ENCODE measurements around the gene HOXA5. TPM values are rescaled to one million over a fixed set of nuclear protein-coding genes. Genes with fewer than 3 reads are reported as not detected.

The HOXA5 gene
- total and polyA plus RNA-seq, 10 of the 15 experiments (the other 5 are each of a cell fraction or from before 2014, with no cell fraction given): 0.05 to 0.13 TPM; not detected in 8

DNA sequence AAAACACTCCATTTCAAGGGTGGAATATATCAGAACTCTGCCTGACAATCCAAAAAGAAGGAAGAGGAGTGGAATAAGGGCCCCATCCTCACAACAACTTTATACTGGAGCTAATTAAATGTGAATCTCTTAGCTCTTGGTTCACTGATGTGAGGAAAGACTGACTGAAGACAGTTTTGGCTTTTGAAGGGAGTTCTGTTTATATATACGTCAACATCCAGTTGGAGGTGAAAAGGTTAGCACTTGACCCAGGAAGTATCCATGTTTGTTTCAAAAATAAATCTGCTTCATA is 50.7 kb downstream of the HOXA5 start:
- ChIA-PET POLR2A (interaction anchor here (0.6 to 1.6 kb wide), 4 partner anchors 9 to 1660 kb away, joined by 3 to 10 read pairs (median 4); no protein-coding TSS in a partner anchor), RAD21 (ENCODE audit: unreplicated experiment) (interaction anchor here (0.5 to 3.7 kb wide), 6 partner anchors 9 to 236 kb away, joined by 3 to 24 read pairs (median 3); no protein-coding TSS in a partner anchor), SMC1A (ENCODE audit: uncharacterized antibody, unreplicated experiment) (interaction anchor here (0.7 to 7.9 kb wide), 7 partner anchors 11 to 1850 kb away, joined by 3 to 110 read pairs (median 3); no protein-coding TSS in a partner anchor), CTCF (interaction anchor here (0.8 to 3.4 kb wide), 3 partner anchors 10 to 239 kb away, joined by 3 to 18 read pairs (median 7); no protein-coding TSS in a partner anchor)
- no peaks in the 10 kb centered on the region for H3K79me2 ChIP-seq (ENCODE audit: control insufficient read depth, insufficient read depth, low read length)
- H3K9me3 ChIP-seq (replicated peaks; ENCODE audit: control insufficient read depth, insufficient read depth, low read length): peaks cover 3% of the 10 kb centered on the region; the same call in 1 of the 3 replicates
- peaks cover 6% of the 10 kb centered on the region for H3K4me1 ChIP-seq (ENCODE audit: control insufficient read depth, insufficient read depth, low read length)
- in situ Hi-C loops (cut with MboI): no loop called here
- no peak overlapping the region for H3K4me2 ChIP-seq (ENCODE audit: control insufficient read depth, insufficient read depth)
- no peak for TF ChIP-seq FOS (IDR thresholded peaks at IDR 0.05; ENCODE audit: borderline replicate concordance, extremely low read depth, insufficient read length)
- no peak for TF ChIP-seq ASH2L (IDR thresholded peaks at IDR 0.05; ENCODE audit: borderline replicate concordance, low read depth)
- H3K9ac ChIP-seq (ENCODE audit: control insufficient read depth, insufficient read depth, low read length): no peak overlapping the region
- no peaks in the 10 kb centered on the region for H4K20me1 ChIP-seq (ENCODE audit: control insufficient read depth, insufficient read depth)
- intact Hi-C loops (cut with micrococcal nuclease; ENCODE audit: unreplicated experiment): no loop called here
- no TSS peak for BruUV-seq (replicated peaks)
- H3K27ac ChIP-seq (ENCODE audit: control insufficient read depth, insufficient read depth): no peak overlapping the region
- H3K36me3 ChIP-seq (ENCODE audit: control insufficient read depth in 2 of 2, insufficient read depth in 2 of 2, low read length in 1 of 2): no peaks in the 10 kb centered on the region
- FAIRE-seq: no peak
- H3K4me3 ChIP-seq: no peak overlapping the region
- 92% methylated on average over 1 of the region's 1 CpG for WGBS (ENCODE audit: insufficient coverage, insufficient replicate concordance, low lambda C conversion rate, missing lambda C conversion rate)
- DNase-seq (ENCODE audit: low read depth, low spot score): no peak
- peaks cover 0 to 22% of the 10 kb centered on the region in 2 experiments; a peak in 3 of 4 replicates for H3K27me3 ChIP-seq (replicated peaks in 1 of 2; ENCODE audit: control insufficient read depth in 2 of 2, insufficient read depth in 2 of 2, low read length in 1 of 2)
- H2AFZ ChIP-seq (ENCODE audit: control insufficient read depth, low read depth, low read length): no peak overlapping the region
- ATAC-seq: no peak

- Histone ChIP-seq H3K4me1 (ENCODE audit: control insufficient read depth, insufficient read depth, low read length) (peaks cover 3% of the 10 kb centered on the region), H3K27me3 (replicated peaks in 1 of 2; ENCODE audit: control insufficient read depth in 2 of 2, insufficient read depth in 2 of 2, low read length in 1 of 2) (peaks cover 0 to 23% of the 10 kb centered on the region in 2 experiments; a peak in 3 of 4 replicates), H3K27ac (ENCODE audit: control insufficient read depth, insufficient read depth) (no peak overlapping the region), H3K9ac (ENCODE audit: control insufficient read depth, insufficient read depth, low read length) (no peak overlapping the region), H3K4me3 (no peak overlapping the region), H2AFZ (ENCODE audit: control insufficient read depth, low read depth, low read length) (no peak overlapping the region), H4K20me1 (ENCODE audit: control insufficient read depth, insufficient read depth) (no peaks in the 10 kb centered on the region), H3K4me2 (ENCODE audit: control insufficient read depth, insufficient read depth) (no peak overlapping the region), H3K36me3 (ENCODE audit: control insufficient read depth in 2 of 2, insufficient read depth in 2 of 2, low read length in 1 of 2) (no peaks in the 10 kb centered on the region), H3K9me3 (replicated peaks; ENCODE audit: control insufficient read depth, insufficient read depth, low read length) (peaks cover 3% of the 10 kb centered on the region; the same call in 1 of the 3 replicates), H3K79me2 (ENCODE audit: control insufficient read depth, insufficient read depth, low read length) (no peaks in the 10 kb centered on the region)
- in situ Hi-C loops (cut with MboI): no loop called here
- SMC1A ChIA-PET (ENCODE audit: uncharacterized antibody, unreplicated experiment): interaction anchor here (0.7 to 7.9 kb wide), 7 partner anchors 10 to 1849 kb away, joined by 3 to 110 read pairs (median 3); no protein-coding TSS in a partner anchor
- BruUV-seq (replicated peaks): no TSS peak
- RAD21 ChIA-PET (ENCODE audit: unreplicated experiment): interaction anchor here (1.0 to 3.7 kb wide), 4 partner anchors 9 to 229 kb away, joined by 3 to 24 read pairs (median 4); no protein-coding TSS in a partner anchor
- FAIRE-seq: no peak
- POLR2A ChIA-PET: interaction anchor here (0.5 to 1.6 kb wide), 5 partner anchors 9 to 1660 kb away, joined by 3 to 10 read pairs (median 4); no protein-coding TSS in a partner anchor
- no peak for ATAC-seq
- CTCF ChIA-PET: interaction anchor here (0.8 to 3.4 kb wide), 4 partner anchors 8 to 238 kb away, joined by 3 to 18 read pairs (median 6); no protein-coding TSS in a partner anchor
- intact Hi-C loops (cut with micrococcal nuclease; ENCODE audit: unreplicated experiment): no loop called here
- 62% methylated on average over 9 of the region's 9 CpGs for WGBS (ENCODE audit: insufficient coverage, insufficient replicate concordance, low lambda C conversion rate, missing lambda C conversion rate)
- DNase-seq (ENCODE audit: low read depth, low spot score): no peak
- TF ChIP-seq ZBTB33 (IDR thresholded peaks at IDR 0.05) (no peak), SMAD1 (IDR thresholded peaks at IDR 0.05; ENCODE audit: low read depth, partially characterized antibody) (no peak), SPI1 (IDR thresholded peaks at IDR 0.05; ENCODE audit: borderline replicate concordance, insufficient read depth, low read depth, low read length) (0 out of 2 replicates have a peak, but pooled peaks have one; percentile 3)
These were observed 51.3 kb downstream of the HOXA5 start for GRCh38 chr7:27091941-27092818.
